Measurements from ENCODE around the gene ATP5MK.

DNA sequence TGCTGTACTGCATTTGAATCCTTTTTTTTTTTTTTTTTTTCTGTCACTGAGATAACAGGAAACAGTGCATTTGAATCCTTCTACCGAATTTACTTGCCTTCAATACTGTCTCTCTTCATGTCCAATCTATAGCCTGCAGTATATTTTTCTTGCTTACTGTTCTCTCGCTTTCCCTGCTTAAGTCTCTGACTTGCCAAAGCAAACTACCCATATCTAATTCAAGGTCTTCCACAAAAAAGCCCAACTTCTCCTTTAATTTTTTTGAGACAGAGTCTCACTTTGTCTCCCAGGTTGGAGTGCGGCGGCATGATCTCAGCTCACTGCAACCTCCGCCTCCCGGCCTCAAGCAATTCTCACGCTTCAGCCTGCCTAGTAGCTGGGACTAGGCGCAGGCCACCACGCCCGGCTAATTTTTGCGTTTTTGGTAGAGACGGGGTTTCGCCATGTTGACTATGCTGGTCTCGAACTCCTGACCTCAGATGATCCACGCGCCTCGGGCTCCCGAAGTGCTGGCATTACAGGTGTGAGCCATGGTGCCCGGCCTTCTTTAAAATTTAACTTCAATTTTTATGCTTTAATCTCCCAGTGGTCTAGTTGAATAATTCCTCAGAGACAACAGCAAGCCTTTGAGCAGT lies 1.0 kb upstream of the ATP5MK start:
- no peak for TF ChIP-seq RAD21 (IDR thresholded peaks at IDR 0.05; ENCODE audit: low read depth)
- TF ChIP-seq CREB1 (IDR thresholded peaks at IDR 0.05; ENCODE audit: low read depth), result no peak
- TF ChIP-seq EGR1 (IDR thresholded peaks at IDR 0.05), result no peak
- TF ChIP-seq, protein P1, sequence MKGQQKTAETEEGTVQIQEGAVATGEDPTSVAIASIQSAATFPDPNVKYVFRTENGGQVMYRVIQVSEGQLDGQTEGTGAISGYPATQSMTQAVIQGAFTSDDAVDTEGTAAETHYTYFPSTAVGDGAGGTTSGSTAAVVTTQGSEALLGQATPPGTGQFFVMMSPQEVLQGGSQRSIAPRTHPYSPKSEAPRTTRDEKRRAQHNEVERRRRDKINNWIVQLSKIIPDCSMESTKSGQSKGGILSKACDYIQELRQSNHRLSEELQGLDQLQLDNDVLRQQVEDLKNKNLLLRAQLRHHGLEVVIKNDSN (IDR thresholded peaks at IDR 0.05), result no peak
- TF ChIP-seq FOXM1 (IDR thresholded peaks at IDR 0.05; ENCODE audit: borderline replicate concordance, low read depth), result no peak
- TF ChIP-seq, protein P2, sequence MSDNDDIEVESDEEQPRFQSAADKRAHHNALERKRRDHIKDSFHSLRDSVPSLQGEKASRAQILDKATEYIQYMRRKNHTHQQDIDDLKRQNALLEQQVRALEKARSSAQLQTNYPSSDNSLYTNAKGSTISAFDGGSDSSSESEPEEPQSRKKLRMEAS (IDR thresholded peaks at IDR 0.05), result no peak
- TF ChIP-seq, protein P3, sequence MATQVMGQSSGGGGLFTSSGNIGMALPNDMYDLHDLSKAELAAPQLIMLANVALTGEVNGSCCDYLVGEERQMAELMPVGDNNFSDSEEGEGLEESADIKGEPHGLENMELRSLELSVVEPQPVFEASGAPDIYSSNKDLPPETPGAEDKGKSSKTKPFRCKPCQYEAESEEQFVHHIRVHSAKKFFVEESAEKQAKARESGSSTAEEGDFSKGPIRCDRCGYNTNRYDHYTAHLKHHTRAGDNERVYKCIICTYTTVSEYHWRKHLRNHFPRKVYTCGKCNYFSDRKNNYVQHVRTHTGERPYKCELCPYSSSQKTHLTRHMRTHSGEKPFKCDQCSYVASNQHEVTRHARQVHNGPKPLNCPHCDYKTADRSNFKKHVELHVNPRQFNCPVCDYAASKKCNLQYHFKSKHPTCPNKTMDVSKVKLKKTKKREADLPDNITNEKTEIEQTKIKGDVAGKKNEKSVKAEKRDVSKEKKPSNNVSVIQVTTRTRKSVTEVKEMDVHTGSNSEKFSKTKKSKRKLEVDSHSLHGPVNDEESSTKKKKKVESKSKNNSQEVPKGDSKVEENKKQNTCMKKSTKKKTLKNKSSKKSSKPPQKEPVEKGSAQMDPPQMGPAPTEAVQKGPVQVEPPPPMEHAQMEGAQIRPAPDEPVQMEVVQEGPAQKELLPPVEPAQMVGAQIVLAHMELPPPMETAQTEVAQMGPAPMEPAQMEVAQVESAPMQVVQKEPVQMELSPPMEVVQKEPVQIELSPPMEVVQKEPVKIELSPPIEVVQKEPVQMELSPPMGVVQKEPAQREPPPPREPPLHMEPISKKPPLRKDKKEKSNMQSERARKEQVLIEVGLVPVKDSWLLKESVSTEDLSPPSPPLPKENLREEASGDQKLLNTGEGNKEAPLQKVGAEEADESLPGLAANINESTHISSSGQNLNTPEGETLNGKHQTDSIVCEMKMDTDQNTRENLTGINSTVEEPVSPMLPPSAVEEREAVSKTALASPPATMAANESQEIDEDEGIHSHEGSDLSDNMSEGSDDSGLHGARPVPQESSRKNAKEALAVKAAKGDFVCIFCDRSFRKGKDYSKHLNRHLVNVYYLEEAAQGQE (IDR thresholded peaks at IDR 0.05; ENCODE audit: low read depth), result no peak
- TF ChIP-seq YY1 (IDR thresholded peaks at IDR 0.05; ENCODE audit: low read depth), result no peak
- no peak for TF ChIP-seq EP300 (IDR thresholded peaks at IDR 0.05; ENCODE audit: borderline replicate concordance)
- TF ChIP-seq CEBPB (IDR thresholded peaks at IDR 0.05), result no peak
- no peak for TF ChIP-seq NFIC (IDR thresholded peaks at IDR 0.05)
- no peak for TF ChIP-seq TAF1 (IDR thresholded peaks at IDR 0.05; ENCODE audit: low read depth)
